Neural progenitor cell (in vitro differentiated cells): Measurements from ENCODE around the gene CNTN5.

Experiments
- EZH2 ChIP-seq: fragments of 200-600 bp; sonication (generic); IDR thresholded peaks from 2 replicates; pipeline ENCODE4 v1.6.1; 2017; ENCODE audit warnings: antibody characterized with exemption, mild to moderate bottlenecking, moderate library complexity
- EZH2phosphoT487 ChIP-seq: fragments of 200-600 bp; sonication (generic); IDR thresholded peaks from 2 replicates; pipeline ENCODE4 v1.6.1; 2017; ENCODE audit warnings: antibody characterized with exemption
- TF ChIP-seq, protein P1 (sequence below): fragments of 200-600 bp; sonication (generic); IDR thresholded peaks from 2 replicates; pipeline ENCODE4 v1.5.1; 2017; ENCODE audit warnings: antibody characterized with exemption, mild to moderate bottlenecking

DNA sequence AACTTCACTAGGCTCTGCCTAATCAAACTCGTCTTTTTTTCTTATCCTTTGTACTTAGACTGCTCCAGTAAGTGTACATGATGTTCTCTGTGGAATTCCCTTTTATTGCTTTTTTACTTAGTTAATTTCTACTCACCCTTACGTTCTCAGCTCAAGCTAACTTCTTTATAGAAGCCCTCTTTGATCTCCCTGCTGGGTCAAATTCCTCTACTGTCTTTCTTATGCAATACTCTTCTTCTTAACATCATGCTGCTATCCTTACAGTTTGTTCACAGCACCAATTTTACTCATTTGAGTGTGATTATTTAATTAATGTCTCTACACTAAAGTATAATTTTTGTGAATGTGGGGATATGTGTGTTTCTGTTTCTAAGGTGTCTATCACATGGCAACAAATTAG is 498.3 kb downstream of the CNTN5 start:
- TF ChIP-seq, protein P1, sequence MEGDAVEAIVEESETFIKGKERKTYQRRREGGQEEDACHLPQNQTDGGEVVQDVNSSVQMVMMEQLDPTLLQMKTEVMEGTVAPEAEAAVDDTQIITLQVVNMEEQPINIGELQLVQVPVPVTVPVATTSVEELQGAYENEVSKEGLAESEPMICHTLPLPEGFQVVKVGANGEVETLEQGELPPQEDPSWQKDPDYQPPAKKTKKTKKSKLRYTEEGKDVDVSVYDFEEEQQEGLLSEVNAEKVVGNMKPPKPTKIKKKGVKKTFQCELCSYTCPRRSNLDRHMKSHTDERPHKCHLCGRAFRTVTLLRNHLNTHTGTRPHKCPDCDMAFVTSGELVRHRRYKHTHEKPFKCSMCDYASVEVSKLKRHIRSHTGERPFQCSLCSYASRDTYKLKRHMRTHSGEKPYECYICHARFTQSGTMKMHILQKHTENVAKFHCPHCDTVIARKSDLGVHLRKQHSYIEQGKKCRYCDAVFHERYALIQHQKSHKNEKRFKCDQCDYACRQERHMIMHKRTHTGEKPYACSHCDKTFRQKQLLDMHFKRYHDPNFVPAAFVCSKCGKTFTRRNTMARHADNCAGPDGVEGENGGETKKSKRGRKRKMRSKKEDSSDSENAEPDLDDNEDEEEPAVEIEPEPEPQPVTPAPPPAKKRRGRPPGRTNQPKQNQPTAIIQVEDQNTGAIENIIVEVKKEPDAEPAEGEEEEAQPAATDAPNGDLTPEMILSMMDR = no peak
- TF ChIP-seq EZH2 (no peak), EZH2phosphoT487 (no peak)
